Measurements from ENCODE around the gene HSPA14.

The HSPA14 gene

GRCh38 chr10:14820775-14821154 is 17.3 kb upstream of the HSPA14 start:
- H3K27ac ChIP-seq: no peak overlapping the region
- no peak overlapping the region for H3K4me3 ChIP-seq (ENCODE audit: low read depth, low read length)
- no peak for TF ChIP-seq CTCF (IDR thresholded peaks at IDR 0.05; ENCODE audit: low read depth, low read length)
- no peaks in the 10 kb centered on the region for H3K27me3 ChIP-seq (ENCODE audit: insufficient read depth, low read depth, severe bottlenecking)
- DNase-seq: no peak
- H3K9me3 ChIP-seq (ENCODE audit: severe bottlenecking): no peaks in the 10 kb centered on the region
- no peaks in the 10 kb centered on the region for H3K36me3 ChIP-seq

GRCh38 chr10:14821635-14822375 is 16.3 kb upstream of the HSPA14 start:
- TF ChIP-seq CTCF (IDR thresholded peaks at IDR 0.05; ENCODE audit: low read depth, low read length): no peak
- Histone ChIP-seq H3K9me3 (ENCODE audit: severe bottlenecking) (no peaks in the 10 kb centered on the region), H3K27me3 (ENCODE audit: insufficient read depth, low read depth, severe bottlenecking) (no peaks in the 10 kb centered on the region), H3K36me3 (no peaks in the 10 kb centered on the region), H3K4me3 (ENCODE audit: low read depth, low read length) (no peak overlapping the region), H3K27ac (no peak overlapping the region)
- DNase-seq: no peak

- Histone ChIP-seq H3K27me3 (ENCODE audit: insufficient read depth, low read depth, severe bottlenecking) (no peaks in the 10 kb centered on the region), H3K36me3 (no peaks in the 10 kb centered on the region), H3K4me3 (ENCODE audit: low read depth, low read length) (no peak overlapping the region), H3K9me3 (ENCODE audit: severe bottlenecking) (no peaks in the 10 kb centered on the region), H3K27ac (no peak overlapping the region)
- no peak for DNase-seq
- TF ChIP-seq CTCF (IDR thresholded peaks at IDR 0.05; ENCODE audit: low read depth, low read length): peak; percentile 34; the same call in 1 of the 2 replicates
Observed at GRCh38 chr10:14822879-14823755, 15.0 kb upstream of the HSPA14 start.

GRCh38 chr10:14823966-14824365 is 14.1 kb upstream of the HSPA14 start:
- no peak overlapping the region for H3K4me3 ChIP-seq (ENCODE audit: low read depth, low read length)
- H3K27ac ChIP-seq: no peak overlapping the region
- no peak for DNase-seq
- no peak for TF ChIP-seq CTCF (IDR thresholded peaks at IDR 0.05; ENCODE audit: low read depth, low read length)
- H3K27me3 ChIP-seq (ENCODE audit: insufficient read depth, low read depth, severe bottlenecking): no peaks in the 10 kb centered on the region
- no peaks in the 10 kb centered on the region for H3K9me3 ChIP-seq (ENCODE audit: severe bottlenecking)
- H3K36me3 ChIP-seq: no peaks in the 10 kb centered on the region

GRCh38 chr10:14826076-14826829 is 11.9 kb upstream of the HSPA14 start:
- Histone ChIP-seq H3K9me3 (ENCODE audit: severe bottlenecking) (no peaks in the 10 kb centered on the region), H3K27ac (no peak overlapping the region), H3K4me3 (ENCODE audit: low read depth, low read length) (no peak overlapping the region), H3K27me3 (ENCODE audit: insufficient read depth, low read depth, severe bottlenecking) (no peaks in the 10 kb centered on the region), H3K36me3 (no peaks in the 10 kb centered on the region)
- DNase-seq: no peak
- no peak for TF ChIP-seq CTCF (IDR thresholded peaks at IDR 0.05; ENCODE audit: low read depth, low read length)

All from WERI-Rb-1 (cell line).